HG02938 (cell line): ENCODE measurements around the gene COMMD2.
A peak's percentile ranks its signal among the peaks of the same experiment; 100 is the strongest.

ENCODE experiments used
- ATAC-seq: cut with Tn5 transposase; IDR thresholded peaks from one replicate; pipeline ENCODE4 v1.9.1; 2021; ENCODE audit warnings: mild to moderate bottlenecking, moderate library complexity; ENCODE audit not compliant: unreplicated experiment

COMMD2 gene

GRCh38 chr3:149752051-149752787 lies at the start of gene COMMD2:
Gene COMMD2 (minus strand): TSS chr3:149752489. CDS start chr3:149752444, 45 bp downstream.
- peak; percentile 99 for ATAC-seq

- no peak for ATAC-seq
Observed at GRCh38 chr3:149801639-149802038, 49.4 kb upstream of the COMMD2 start.

- no peak for ATAC-seq
Observed at GRCh38 chr3:149801195-149801594, 48.9 kb upstream of the COMMD2 start.

GRCh38 chr3:149800693-149801092 lies 48.4 kb upstream of the COMMD2 start:
- no peak for ATAC-seq

GRCh38 chr3:149796026-149796425 lies 43.7 kb upstream of the COMMD2 start:
- no peak for ATAC-seq

- ATAC-seq: no peak
Observed at GRCh38 chr3:149792452-149793270, 40.4 kb upstream of the COMMD2 start, which contains the start of gene ANKUB1. Gene ANKUB1 (minus strand): TSS chr3:149792554. CDS start chr3:149792366, 188 bp downstream.

GRCh38 chr3:149790698-149791097 lies 38.4 kb upstream of the COMMD2 start:
- ATAC-seq: no peak

- no peak for ATAC-seq
Observed at GRCh38 chr3:149790268-149790667, 38.0 kb upstream of the COMMD2 start.

GRCh38 chr3:149784064-149784704 lies 31.9 kb upstream of the COMMD2 start:
- no peak for ATAC-seq

GRCh38 chr3:149783576-149783975 lies 31.3 kb upstream of the COMMD2 start:
- ATAC-seq: no peak

GRCh38 chr3:149781741-149782140 lies 29.5 kb upstream of the COMMD2 start:
- no peak for ATAC-seq

- no peak for ATAC-seq
Observed at GRCh38 chr3:149781211-149781610, 28.9 kb upstream of the COMMD2 start.

GRCh38 chr3:149777414-149778214 lies 25.3 kb upstream of the COMMD2 start:
- no peak for ATAC-seq

GRCh38 chr3:149776170-149776569 lies 23.9 kb upstream of the COMMD2 start:
- ATAC-seq: no peak

- no peak for ATAC-seq
Observed at GRCh38 chr3:149772861-149773260, 20.6 kb upstream of the COMMD2 start.

GRCh38 chr3:149771652-149772271 lies 19.5 kb upstream of the COMMD2 start:
- ATAC-seq: no peak

GRCh38 chr3:149770246-149770645 lies 18.0 kb upstream of the COMMD2 start:
- no peak for ATAC-seq

- ATAC-seq: no peak
Observed at GRCh38 chr3:149768704-149769103, 16.4 kb upstream of the COMMD2 start.

GRCh38 chr3:149767720-149768119 lies 15.4 kb upstream of the COMMD2 start:
- no peak for ATAC-seq

GRCh38 chr3:149765762-149766334 lies 13.6 kb upstream of the COMMD2 start:
- ATAC-seq: no peak
